Fibroblast of skin of abdomen (primary cell): ENCODE measurements around the gene RNF144B. TPM values are rescaled to one million over a fixed set of nuclear protein-coding genes. Genes with fewer than 3 reads are reported as not detected.
"Not testable (repeated sequence)": the region's sequence is repeated elsewhere in the genome, so short reads cannot be mapped to it uniquely, and the experiment has no call there.

Experiments used
- DNase-seq: peaks from one replicate; pipeline ENCODE4 v3.0.0-alpha.2; 2013
- polyA plus RNA-seq, 2 experiments: library from polyadenylated mRNA; unstranded; fragments of 120-200 nt; gene quantifications; one replicate each; pipeline ENCODE4 v1.2.1, GENCODE V29; 2013; ENCODE audit not compliant: insufficient read length in 2 of 2

Gene RNF144B
- polyA plus RNA-seq (2013, experiment 1 of 2; ENCODE audit: insufficient read length), result 2.1 TPM
- 2.1 TPM for polyA plus RNA-seq (2013, experiment 2 of 2; ENCODE audit: insufficient read length)

DNA sequence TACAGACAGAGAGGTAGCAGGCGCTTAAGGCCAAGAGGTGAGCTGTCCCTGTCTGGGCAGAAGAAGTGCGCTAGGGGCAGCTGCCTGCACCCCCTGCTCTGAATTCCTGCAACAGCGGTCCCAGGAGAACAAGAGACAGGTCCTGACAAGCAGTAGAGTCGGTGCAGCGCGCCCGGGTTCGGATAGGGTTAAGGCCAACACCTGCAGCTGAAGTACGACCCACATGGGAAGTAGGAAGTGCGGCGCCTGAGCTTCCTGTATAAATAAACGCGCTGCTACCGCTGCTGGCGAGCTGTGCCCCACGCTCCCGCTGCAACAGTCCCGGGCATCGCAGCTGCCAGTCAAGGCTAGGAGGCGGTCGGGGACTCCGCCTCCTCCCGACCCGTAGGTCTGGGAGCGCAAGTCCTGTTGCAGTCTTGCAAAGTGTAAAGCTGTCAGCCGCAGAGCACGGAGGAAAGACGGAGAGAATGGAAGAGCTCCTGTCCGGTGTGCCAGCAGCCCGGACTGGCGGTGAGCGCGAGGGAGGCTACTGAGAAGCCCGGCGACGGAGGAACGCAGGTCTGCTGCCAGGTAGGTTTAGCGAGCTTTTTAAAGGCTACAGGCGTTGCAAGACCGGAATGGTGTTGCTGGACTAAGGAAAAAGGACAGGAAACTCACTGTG is at the start of gene RNF144B:
TSS of gene RNF144B (plus strand) at position 290 of the 661 bp plus-strand sequence. CDS start 12,185 bp downstream, outside the sequence.
- DNase-seq, result peak; percentile 62

GRCh38 chr6:18339599-18339998 is 47.6 kb upstream of the RNF144B start:
- no peak for DNase-seq

- no peak for DNase-seq
These were observed 46.2 kb upstream of the RNF144B start for GRCh38 chr6:18340781-18341551.

- DNase-seq, result no peak
These were observed 44.9 kb upstream of the RNF144B start for GRCh38 chr6:18342223-18342622.

GRCh38 chr6:18343741-18344140 is 43.4 kb upstream of the RNF144B start:
- DNase-seq, result peak; percentile 74

GRCh38 chr6:18347021-18347577 is 40.1 kb upstream of the RNF144B start:
- DNase-seq, result peak; percentile 28

DNA sequence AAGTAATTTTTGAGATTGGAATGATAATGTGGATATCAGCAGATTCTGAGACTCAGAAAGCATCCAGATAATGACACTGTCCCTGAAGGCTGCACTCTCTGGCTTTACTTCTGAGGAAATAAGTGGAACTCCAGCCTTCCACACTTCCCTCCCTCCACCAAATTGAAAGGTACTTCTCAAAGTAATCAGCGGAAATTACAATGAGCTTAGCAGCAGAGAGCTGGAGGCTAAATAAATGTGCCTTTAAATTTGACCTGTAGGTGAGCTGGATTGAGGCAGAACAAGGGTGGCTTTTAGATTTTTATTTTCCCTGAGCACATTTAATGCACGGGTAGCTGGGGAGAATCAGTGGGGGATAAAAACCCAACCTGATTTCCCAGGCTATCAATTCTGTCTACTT is 39.3 kb upstream of the RNF144B start:
- DNase-seq, result no peak

DNA sequence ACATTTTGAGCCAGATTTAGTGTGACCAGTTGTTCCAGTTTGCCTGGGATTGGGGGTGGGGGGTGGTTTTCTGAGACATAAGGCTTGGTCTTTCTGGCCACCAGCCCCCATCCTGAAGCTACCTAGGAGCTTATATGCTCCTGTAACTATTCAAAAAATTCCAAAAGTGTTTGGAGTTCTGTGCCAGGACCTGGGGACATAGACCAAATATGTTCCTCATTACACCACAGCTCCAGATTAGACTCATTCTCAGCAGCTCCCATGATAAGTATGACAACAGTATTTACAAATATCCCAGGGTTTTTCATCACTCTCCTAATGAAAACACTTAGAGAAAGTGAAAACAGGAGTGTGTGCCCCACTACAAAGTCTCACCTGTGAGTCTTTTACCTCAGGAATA is 37.8 kb upstream of the RNF144B start:
- DNase-seq, result peak; percentile 14

- peak; percentile 17 for DNase-seq
These were observed 36.9 kb upstream of the RNF144B start for GRCh38 chr6:18350271-18350670.

GRCh38 chr6:18350712-18351111 is 36.4 kb upstream of the RNF144B start:
- no peak for DNase-seq

GRCh38 chr6:18352001-18352400 is 35.1 kb upstream of the RNF144B start:
- peak; percentile 31 for DNase-seq

DNA sequence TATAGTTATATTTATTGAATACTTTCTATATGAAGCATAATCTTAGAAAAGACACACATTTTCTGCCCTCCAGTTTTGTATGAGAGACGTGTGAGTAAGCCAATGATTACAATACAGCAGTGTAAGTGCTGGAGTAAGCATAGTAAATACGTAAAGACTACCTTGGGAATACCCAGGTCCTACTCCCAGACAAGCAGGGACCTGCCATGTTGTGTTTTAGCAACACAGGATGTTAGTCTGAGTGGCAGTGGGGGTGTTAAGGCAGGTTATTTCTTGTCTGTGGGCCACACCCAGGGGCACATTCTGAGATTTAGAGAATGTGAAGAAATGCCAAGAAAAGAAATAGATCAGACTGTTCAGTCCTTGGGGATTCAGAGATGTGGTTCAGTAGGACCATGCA is 34.3 kb upstream of the RNF144B start:
- DNase-seq, result no peak

- no peak for DNase-seq
These were observed 33.9 kb upstream of the RNF144B start for GRCh38 chr6:18353251-18353650.

GRCh38 chr6:18357546-18357945 is 29.6 kb upstream of the RNF144B start:
- not testable (repeated sequence) for DNase-seq

DNA sequence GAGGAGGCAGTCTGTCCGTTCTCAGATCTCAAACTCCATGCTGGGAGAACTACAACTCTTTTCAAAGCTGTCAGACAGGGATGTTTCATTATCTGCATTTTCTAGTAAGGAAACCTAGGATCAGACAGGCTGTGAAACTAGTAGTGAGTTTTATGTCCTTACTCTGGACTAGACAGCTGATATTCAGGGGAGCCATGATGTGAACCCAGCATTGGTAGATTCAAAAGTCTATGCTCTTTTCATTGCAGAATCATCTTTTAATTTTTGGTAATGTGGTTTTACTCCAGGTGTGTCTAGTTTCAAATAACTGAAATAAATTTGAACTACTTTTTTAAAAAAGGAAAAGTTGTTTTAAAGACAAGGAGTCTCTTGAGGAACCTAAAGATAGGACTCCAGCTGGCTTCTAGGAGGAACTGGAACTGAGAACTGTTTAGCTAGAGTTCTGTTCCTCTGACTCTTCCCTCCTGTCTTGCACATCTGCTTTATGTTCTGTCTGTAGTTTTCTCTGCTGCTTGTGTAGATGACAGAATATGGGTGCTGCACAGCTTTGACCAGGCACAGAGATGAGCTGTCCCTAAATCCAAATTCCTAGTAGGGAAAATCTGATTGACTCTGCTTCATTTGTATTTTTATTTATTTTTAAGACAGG is 27.8 kb upstream of the RNF144B start:
- no peak for DNase-seq

GRCh38 chr6:18360188-18360587 is 27.0 kb upstream of the RNF144B start:
- DNase-seq, result no peak

DNA sequence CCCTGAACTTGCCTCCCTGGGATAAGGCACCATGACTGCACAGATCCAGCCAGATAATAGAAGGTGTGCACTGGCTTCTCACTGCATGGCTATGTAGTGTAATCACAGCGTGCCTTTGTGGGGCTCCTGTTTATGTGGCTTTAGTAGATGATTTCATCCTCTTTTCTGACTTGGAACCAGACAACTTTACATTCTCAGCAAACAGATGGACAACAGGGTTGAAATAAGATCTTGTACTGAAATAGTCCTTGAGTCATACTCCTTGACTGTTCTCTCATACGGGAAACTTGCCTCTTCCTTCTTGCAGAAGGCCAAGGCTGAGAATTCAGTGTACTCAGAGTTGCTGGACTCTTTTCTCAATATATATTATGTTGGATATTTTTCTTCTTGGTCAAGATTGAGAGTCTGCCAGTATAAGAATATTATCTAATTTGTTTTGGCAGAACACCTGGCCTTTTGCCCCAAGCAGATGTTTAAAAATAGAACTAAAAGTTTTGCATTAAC is 25.0 kb upstream of the RNF144B start:
- peak; percentile 89 for DNase-seq

GRCh38 chr6:18363746-18364145 is 23.4 kb upstream of the RNF144B start:
- no peak for DNase-seq

DNA sequence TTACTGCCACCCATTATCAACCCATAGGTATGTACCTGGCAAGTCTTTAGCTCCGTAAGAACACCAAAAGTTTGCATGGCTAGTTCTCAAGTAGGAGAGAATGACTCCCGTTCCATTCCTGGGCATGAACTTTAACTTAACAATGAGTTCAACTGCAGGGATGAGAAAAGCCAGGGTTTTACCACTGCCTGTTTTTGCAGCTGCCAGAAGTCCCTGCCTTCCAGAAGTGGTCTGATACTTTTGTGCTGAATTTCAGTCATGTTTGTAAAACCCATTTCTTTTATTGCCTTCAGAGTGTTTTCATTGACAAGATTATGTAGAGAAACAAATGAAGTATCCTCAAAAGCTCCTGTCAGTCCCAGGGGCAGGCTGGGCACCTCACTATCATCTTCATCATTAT is 22.6 kb upstream of the RNF144B start:
- DNase-seq, result not testable (repeated sequence)

- no peak for DNase-seq
These were observed 19.8 kb upstream of the RNF144B start for GRCh38 chr6:18367371-18367770.

DNA sequence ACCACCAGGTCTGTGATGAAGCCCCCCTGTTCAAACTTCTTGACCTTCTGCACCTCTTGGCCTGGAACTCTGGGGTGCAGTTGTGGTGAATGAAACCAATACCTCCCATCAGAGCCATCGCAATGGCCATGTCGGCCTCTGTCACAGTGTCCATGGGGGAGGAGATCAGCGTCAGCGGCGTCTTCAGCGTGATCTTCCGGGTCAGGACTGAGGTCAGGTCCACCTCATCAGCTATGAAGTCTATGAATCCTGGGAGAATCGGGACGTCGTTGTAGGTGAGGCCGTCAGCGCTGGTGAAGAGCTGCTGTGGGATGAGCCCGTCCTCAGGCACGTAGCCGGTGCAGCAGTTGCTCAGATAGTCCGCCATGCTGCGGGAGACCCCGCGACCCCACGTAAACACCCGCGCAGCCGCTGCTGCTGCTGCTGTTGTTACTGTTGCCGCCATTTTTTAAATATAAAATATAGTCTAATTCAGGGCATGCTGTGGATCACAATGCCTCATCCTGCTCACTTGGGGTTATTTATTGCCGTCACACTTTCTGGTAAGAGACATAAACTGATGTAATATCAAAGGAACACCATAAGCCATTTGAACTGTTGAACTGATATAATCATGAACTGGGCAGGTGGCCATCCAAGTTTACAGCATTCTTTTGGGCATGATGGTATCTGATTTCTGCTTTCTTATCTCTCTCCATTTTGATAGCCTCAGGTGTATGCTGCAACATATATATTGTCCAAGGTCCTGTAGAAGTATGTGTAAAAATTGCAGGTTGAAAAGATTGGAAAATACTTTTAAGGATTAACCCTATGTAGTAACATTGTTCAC is 18.7 kb upstream of the RNF144B start:
- no peak for DNase-seq

DNA sequence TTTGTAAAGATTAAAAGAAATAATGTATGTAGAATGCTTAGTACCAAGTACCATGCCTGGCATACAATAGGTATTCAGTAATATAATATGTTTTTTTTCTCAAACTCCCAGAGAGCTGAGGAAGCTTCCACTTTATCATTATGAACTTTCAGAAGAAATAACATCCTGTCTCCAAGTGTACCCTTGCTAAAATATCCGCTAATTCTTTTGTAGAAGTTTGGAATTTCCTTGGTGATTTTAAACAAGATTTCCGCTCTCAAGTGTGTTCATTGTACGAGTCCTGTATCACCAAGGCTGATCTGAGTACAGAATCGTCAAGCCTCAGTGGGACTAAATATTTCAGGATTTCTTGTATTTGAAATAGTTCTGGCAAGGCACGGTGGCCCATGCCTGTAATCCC is 16.1 kb upstream of the RNF144B start:
- no peak for DNase-seq
